SH-SY5Y (cell line): ENCODE data around the gene MSMO1.

Source experiments
- GATA2 ChIP-seq: IDR thresholded peaks from 2 replicates; pipeline ENCODE4 v1.6.1; 2011; ENCODE audit warnings: mild to moderate bottlenecking, low read depth, low read length
- GATA3 ChIP-seq: IDR thresholded peaks from 2 replicates; pipeline ENCODE4 v1.6.1; 2011; ENCODE audit warnings: low read depth, mild to moderate bottlenecking, low read length, moderate library complexity

GRCh38 chr4:165364452-165365080 lies 37.1 kb downstream of the MSMO1 start:
- TF ChIP-seq GATA2 (no peak), GATA3 (no peak)
